GM23248 (cell line): ENCODE data around the gene ZNF497. TPM values are rescaled to one million over a fixed set of nuclear protein-coding genes. Genes with fewer than 3 reads are reported as not detected.

Experiments
- DNase-seq: peaks from one replicate; pipeline ENCODE4 v3.0.0-alpha.2; 2015
- H2AFZ ChIP-seq: fragments of 200-600 bp; sonication (generic); 2 replicates; pipeline ENCODE4 v1.6.1; 2016; ENCODE audit warnings: antibody characterized with exemption
- H3F3A ChIP-seq: fragments of 200-600 bp; sonication (generic); 2 replicates; pipeline ENCODE4 v1.6.1; 2016; ENCODE audit warnings: mild to moderate bottlenecking, antibody characterized with exemption, mixed run types; ENCODE audit not compliant: insufficient read depth
- H3K27ac ChIP-seq: fragments of 200-600 bp; sonication (generic); 2 replicates; pipeline ENCODE4 v1.5.1; 2016; ENCODE audit warnings: mild to moderate bottlenecking
- H3K27me3 ChIP-seq: fragments of 200-600 bp; sonication (generic); replicated peaks from 2 replicates; pipeline ENCODE4 v1.6.1; 2016; ENCODE audit warnings: mild to moderate bottlenecking; ENCODE audit not compliant: insufficient read depth
- H3K36me3 ChIP-seq: fragments of 200-600 bp; sonication (generic); 2 replicates; pipeline ENCODE4 v1.6.1; 2016; ENCODE audit warnings: low read depth, mild to moderate bottlenecking
- H3K4me1 ChIP-seq: fragments of 200-600 bp; sonication (generic); 2 replicates; pipeline ENCODE4 v1.6.1; 2016; ENCODE audit warnings: mild to moderate bottlenecking; ENCODE audit not compliant: insufficient read depth
- H3K4me2 ChIP-seq: fragments of 200-600 bp; sonication (generic); one replicate; pipeline ENCODE4 v1.6.1; 2016; ENCODE audit warnings: mild to moderate bottlenecking; ENCODE audit not compliant: unreplicated experiment
- H3K4me3 ChIP-seq: fragments of 200-600 bp; sonication (generic); 2 replicates; pipeline ENCODE4 v1.5.1; 2016; ENCODE audit warnings: mild to moderate bottlenecking
- H3K79me2 ChIP-seq: fragments of 200-600 bp; sonication (generic); 2 replicates; pipeline ENCODE4 v1.6.1; 2016; ENCODE audit warnings: mild to moderate bottlenecking; ENCODE audit not compliant: insufficient read depth
- H3K9ac ChIP-seq: fragments of 200-600 bp; sonication (generic); 2 replicates; pipeline ENCODE4 v1.6.1; 2016; ENCODE audit warnings: mild to moderate bottlenecking
- H3K9me2 ChIP-seq: fragments of 200-600 bp; sonication (generic); 2 replicates; pipeline ENCODE4 v1.6.1; 2016; ENCODE audit warnings: mixed run types, mild to moderate bottlenecking, moderate library complexity; ENCODE audit not compliant: insufficient read depth
- H3K9me3 ChIP-seq: fragments of 200-600 bp; sonication (generic); one replicate; pipeline ENCODE4 v1.6.1; 2017; ENCODE audit warnings: low read depth
- H4K20me1 ChIP-seq: fragments of 200-600 bp; sonication (generic); 2 replicates; pipeline ENCODE4 v1.6.0; 2016; ENCODE audit not compliant: insufficient read depth
- EZH2 ChIP-seq: fragments of 200-600 bp; sonication (generic); IDR thresholded peaks from 2 replicates; pipeline ENCODE4 v1.6.1; 2018; ENCODE audit warnings: antibody characterized with exemption, mild to moderate bottlenecking; ENCODE audit not compliant: insufficient read depth, poor library complexity, severe bottlenecking
- EZH2phosphoT487 ChIP-seq: fragments of 200-600 bp; sonication (generic); IDR thresholded peaks from 2 replicates; pipeline ENCODE4 v1.6.1; 2018; ENCODE audit warnings: antibody characterized with exemption, moderate library complexity, mild to moderate bottlenecking, low read depth; ENCODE audit not compliant: insufficient read depth
- WGBS, 2 experiments: methylation state at CpG; one replicate each; pipeline ENCODE4 v1.1.6; 2015 to 2017; ENCODE audit warnings: low lambda C conversion rate in 2 of 2, low coverage in 1 of 2; ENCODE audit errors: missing lambda C conversion rate in 2 of 2; 5-methylcytosine and 5-hydroxymethylcytosine counted together
- in situ Hi-C: fragments of 300-500 bp; cut with MboI; formaldehyde crosslinking; loops from 2 replicates; pipeline ENCODE4 v1.15.0; 2020
- polyA plus RNA-seq: library from polyadenylated mRNA; unstranded; fragments of >200 nt; fragmentation: Nextera tagmentation; extraction: Ambion mirVana; gene quantifications from 2 replicates; pipeline ENCODE4 v1.2.1, GENCODE V29; 2016
- total RNA-seq: library from RNA; depleted of rRNA; stranded (reverse); fragments of >200 nt; shearing (Covaris generic); gene quantifications from 2 replicates; pipeline ENCODE4 v1.2.3, GENCODE V29; 2014

ZNF497 gene
- total and polyA plus RNA-seq, 2 experiments from 2014 or later, result 0.65 to 0.97 TPM

GRCh38 chr19:58352760-58353671 lies 9.5 kb downstream of the ZNF497 start, which contains the start of gene A1BG:
Gene A1BG, minus strand, starts transcription at chr19:58353492. Its CDS starts 55 bp downstream, at chr19:58353437.
- Histone ChIP-seq H3K9me2 (no peaks in the 10 kb centered on the region), H3K4me2 (no peak within 1 kb of the TSS), H3K9me3 (no peaks in the 10 kb centered on the region), H3K9ac (no peak within 1 kb of the TSS), H3K4me1 (no peaks in the 10 kb centered on the region; the same call in 1 of the 2 replicates), H4K20me1 (no peaks in the 10 kb centered on the region), H3K4me3 (no peak within 1 kb of the TSS), H3K79me2 (peaks cover 21% of the 10 kb centered on the region), H3K27ac (no peak within 1 kb of the TSS), H3K36me3 (no peaks in the 10 kb centered on the region), H3K27me3 (no peaks in the 10 kb centered on the region), H2AFZ (no peak within 1 kb of the TSS), H3F3A (peaks cover 9% of the 10 kb centered on the region; the same call in 1 of the 2 replicates)
- no peak for DNase-seq
- in situ Hi-C loops, result no loop called here
- WGBS, 2 experiments, result 81 to 83% methylated on average over 22 to 26 of the region's 26 CpGs
- no peak for TF ChIP-seq EZH2
- TF ChIP-seq EZH2phosphoT487, result no peak

GRCh38 chr19:58351990-58352755 lies 10.4 kb downstream of the ZNF497 start:
- no peaks in the 10 kb centered on the region for H3K27me3 ChIP-seq
- DNase-seq, result no peak

GRCh38 chr19:58351558-58351878 lies 11.0 kb downstream of the ZNF497 start:
- H3K36me3 ChIP-seq, result no peaks in the 10 kb centered on the region
- no peaks in the 10 kb centered on the region; the same call in 1 of the 2 replicates for H3K4me1 ChIP-seq
- no peaks in the 10 kb centered on the region for H3K27me3 ChIP-seq
- no peak overlapping the region for H3K27ac ChIP-seq
- no peak overlapping the region for H3K4me3 ChIP-seq
- H3K9ac ChIP-seq, result no peak overlapping the region
- H3K9me3 ChIP-seq, result no peaks in the 10 kb centered on the region
- TF ChIP-seq EZH2phosphoT487 (no peak), EZH2 (no peak)
- H3K9me2 ChIP-seq, result no peaks in the 10 kb centered on the region
- H3F3A ChIP-seq, result peaks cover 9% of the 10 kb centered on the region; the same call in 1 of the 2 replicates
- WGBS, 2 experiments, result 74 to 78% methylated on average over 9 of the region's 9 CpGs
- no peaks in the 10 kb centered on the region for H4K20me1 ChIP-seq
- H3K4me2 ChIP-seq, result no peak overlapping the region
- H2AFZ ChIP-seq, result no peak overlapping the region
- H3K79me2 ChIP-seq, result peaks cover 29% of the 10 kb centered on the region
- no peak for DNase-seq
- in situ Hi-C loops, result no loop called here

More at GRCh38 chr19:58351990-58352755, 10.4 kb downstream of the ZNF497 start:
- Histone ChIP-seq H3F3A (peaks cover 9% of the 10 kb centered on the region; the same call in 1 of the 2 replicates), H2AFZ (no peak overlapping the region), H3K9me2 (no peaks in the 10 kb centered on the region), H3K27ac (no peak overlapping the region), H3K4me3 (no peak overlapping the region), H3K79me2 (peaks cover 23% of the 10 kb centered on the region), H3K9me3 (no peaks in the 10 kb centered on the region), H3K9ac (no peak overlapping the region), H3K4me2 (no peak overlapping the region), H3K4me1 (no peaks in the 10 kb centered on the region; the same call in 1 of the 2 replicates), H3K36me3 (no peaks in the 10 kb centered on the region), H4K20me1 (no peaks in the 10 kb centered on the region)
- in situ Hi-C loops, result no loop called here
- 60 to 64% methylated on average over 20 to 23 of the region's 23 CpGs for WGBS, 2 experiments
- TF ChIP-seq EZH2phosphoT487 (no peak), EZH2 (no peak)

- Histone ChIP-seq H3K4me2 (no peak overlapping the region), H2AFZ (no peak overlapping the region), H4K20me1 (no peaks in the 10 kb centered on the region), H3K36me3 (no peaks in the 10 kb centered on the region), H3F3A (peaks cover 10% of the 10 kb centered on the region; the same call in 1 of the 2 replicates), H3K4me1 (no peaks in the 10 kb centered on the region; the same call in 1 of the 2 replicates), H3K79me2 (peaks cover 31% of the 10 kb centered on the region), H3K9me2 (no peaks in the 10 kb centered on the region), H3K9ac (no peak overlapping the region), H3K27me3 (no peaks in the 10 kb centered on the region), H3K4me3 (no peak overlapping the region), H3K9me3 (no peaks in the 10 kb centered on the region), H3K27ac (no peak overlapping the region)
- DNase-seq, result no peak
- in situ Hi-C loops, result no loop called here
- TF ChIP-seq EZH2phosphoT487 (no peak), EZH2 (no peak)
- 82 to 86% methylated on average over 34 of the region's 34 CpGs for WGBS, 2 experiments
These were observed 11.5 kb downstream of the ZNF497 start for GRCh38 chr19:58350871-58351557.
